CD4-positive, alpha-beta T cell treated with Interferon alpha-2 for 1 hour (primary cell): ENCODE data around the gene GAGE1.
"Not testable (repeated sequence)": the region's sequence is repeated elsewhere in the genome, so short reads cannot be mapped to it uniquely, and the experiment has no call there.

Experiments
- DNase-seq, 2 donors: peaks; one replicate each; pipeline ENCODE4 v3.0.0-alpha.2; 2020 to 2022

GAGE1 gene, protein sequence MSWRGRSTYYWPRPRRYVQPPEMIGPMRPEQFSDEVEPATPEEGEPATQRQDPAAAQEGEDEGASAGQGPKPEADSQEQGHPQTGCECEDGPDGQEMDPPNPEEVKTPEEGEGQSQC

GRCh38 chrX:49598720-49599119 lies at the start of gene GAGE1:
TSS of gene GAGE1 (plus strand) at chrX:49599020. CDS start at chrX:49600175, 1,155 bp downstream.
- not testable (repeated sequence) for DNase-seq

DNA sequence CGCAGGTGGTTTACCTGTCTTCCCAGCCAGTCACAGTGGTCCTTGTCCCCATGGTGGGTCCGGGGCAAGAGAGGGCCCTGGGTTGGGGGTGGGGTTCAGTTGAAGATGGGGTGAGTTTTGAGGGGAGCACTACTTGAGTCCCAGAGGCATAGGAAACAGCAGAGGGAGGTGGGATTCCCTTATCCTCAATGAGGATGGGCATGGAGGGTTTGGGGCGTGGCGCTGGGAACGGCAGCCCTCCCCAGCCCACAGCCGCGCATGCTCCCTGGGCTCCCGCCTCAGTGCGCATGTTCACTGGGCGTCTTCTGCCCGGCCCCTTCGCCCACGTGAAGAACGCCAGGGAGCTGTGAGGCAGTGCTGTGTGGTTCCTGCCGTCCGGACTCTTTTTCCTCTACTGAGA lies 47.8 kb upstream of the GAGE1 start, which contains the start of gene GAGE12E:
Gene GAGE12E (plus strand): TSS at position 301 of the 400 bp plus-strand sequence. CDS start 1,155 bp downstream, outside the sequence.
- DNase-seq: not testable (repeated sequence)

- DNase-seq: not testable (repeated sequence)
Observed at GRCh38 chrX:49560542-49560941, 38.3 kb upstream of the GAGE1 start, which contains the start of gene GAGE12F. TSS of gene GAGE12F (plus strand) at chrX:49560842. CDS start at chrX:49561997, 1,155 bp downstream.

- DNase-seq: peak in 1 of 2 donors; percentile 1
Observed at GRCh38 chrX:49568728-49569127, 30.1 kb upstream of the GAGE1 start.

DNA sequence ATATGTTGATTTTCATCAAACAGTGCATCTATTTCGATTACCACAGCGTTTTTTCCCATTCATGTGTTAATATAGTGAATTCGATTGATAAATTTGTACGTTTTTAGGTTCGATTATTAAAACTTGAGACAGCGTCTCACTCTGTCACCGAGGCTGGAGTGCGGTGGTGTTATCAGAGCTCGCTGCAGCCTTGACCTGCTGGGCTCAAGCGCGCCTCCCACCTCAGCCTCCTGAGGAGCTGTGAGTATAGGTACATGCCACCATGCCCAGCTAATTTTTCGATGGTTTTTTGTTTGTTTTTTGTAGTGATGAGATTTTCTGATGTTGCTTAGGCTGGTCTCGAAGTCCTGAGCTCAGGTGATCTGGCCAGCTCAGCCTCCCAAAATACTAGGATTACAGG lies 29.7 kb upstream of the GAGE1 start:
- DNase-seq: not testable (repeated sequence)

DNA sequence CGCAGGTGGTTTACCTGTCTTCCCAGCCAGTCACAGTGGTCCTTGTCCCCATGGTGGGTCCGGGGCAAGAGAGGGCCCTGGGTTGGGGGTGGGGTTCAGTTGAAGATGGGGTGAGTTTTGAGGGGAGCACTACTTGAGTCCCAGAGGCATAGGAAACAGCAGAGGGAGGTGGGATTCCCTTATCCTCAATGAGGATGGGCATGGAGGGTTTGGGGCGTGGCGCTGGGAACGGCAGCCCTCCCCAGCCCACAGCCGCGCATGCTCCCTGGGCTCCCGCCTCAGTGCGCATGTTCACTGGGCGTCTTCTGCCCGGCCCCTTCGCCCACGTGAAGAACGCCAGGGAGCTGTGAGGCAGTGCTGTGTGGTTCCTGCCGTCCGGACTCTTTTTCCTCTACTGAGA lies 28.7 kb upstream of the GAGE1 start, which contains the start of gene GAGE12G:
Gene GAGE12G (plus strand): TSS at position 301 of the 400 bp plus-strand sequence. CDS start 1,155 bp downstream, outside the sequence.
- not testable (repeated sequence) for DNase-seq

DNA sequence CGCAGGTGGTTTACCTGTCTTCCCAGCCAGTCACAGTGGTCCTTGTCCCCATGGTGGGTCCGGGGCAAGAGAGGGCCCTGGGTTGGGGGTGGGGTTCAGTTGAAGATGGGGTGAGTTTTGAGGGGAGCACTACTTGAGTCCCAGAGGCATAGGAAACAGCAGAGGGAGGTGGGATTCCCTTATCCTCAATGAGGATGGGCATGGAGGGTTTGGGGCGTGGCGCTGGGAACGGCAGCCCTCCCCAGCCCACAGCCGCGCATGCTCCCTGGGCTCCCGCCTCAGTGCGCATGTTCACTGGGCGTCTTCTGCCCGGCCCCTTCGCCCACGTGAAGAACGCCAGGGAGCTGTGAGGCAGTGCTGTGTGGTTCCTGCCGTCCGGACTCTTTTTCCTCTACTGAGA lies 19.2 kb upstream of the GAGE1 start, which contains the start of gene GAGE12H:
Gene GAGE12H (plus strand): TSS at position 301 of the 400 bp plus-strand sequence. CDS start 1,155 bp downstream, outside the sequence.
- not testable (repeated sequence) for DNase-seq

DNA sequence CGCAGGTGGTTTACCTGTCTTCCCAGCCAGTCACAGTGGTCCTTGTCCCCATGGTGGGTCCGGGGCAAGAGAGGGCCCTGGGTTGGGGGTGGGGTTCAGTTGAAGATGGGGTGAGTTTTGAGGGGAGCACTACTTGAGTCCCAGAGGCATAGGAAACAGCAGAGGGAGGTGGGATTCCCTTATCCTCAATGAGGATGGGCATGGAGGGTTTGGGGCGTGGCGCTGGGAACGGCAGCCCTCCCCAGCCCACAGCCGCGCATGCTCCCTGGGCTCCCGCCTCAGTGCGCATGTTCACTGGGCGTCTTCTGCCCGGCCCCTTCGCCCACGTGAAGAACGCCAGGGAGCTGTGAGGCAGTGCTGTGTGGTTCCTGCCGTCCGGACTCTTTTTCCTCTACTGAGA lies 9.6 kb upstream of the GAGE1 start, which contains the start of gene GAGE2A:
Gene GAGE2A (plus strand): TSS at position 301 of the 400 bp plus-strand sequence. CDS start 1,155 bp downstream, outside the sequence.
- DNase-seq: not testable (repeated sequence)

DNA sequence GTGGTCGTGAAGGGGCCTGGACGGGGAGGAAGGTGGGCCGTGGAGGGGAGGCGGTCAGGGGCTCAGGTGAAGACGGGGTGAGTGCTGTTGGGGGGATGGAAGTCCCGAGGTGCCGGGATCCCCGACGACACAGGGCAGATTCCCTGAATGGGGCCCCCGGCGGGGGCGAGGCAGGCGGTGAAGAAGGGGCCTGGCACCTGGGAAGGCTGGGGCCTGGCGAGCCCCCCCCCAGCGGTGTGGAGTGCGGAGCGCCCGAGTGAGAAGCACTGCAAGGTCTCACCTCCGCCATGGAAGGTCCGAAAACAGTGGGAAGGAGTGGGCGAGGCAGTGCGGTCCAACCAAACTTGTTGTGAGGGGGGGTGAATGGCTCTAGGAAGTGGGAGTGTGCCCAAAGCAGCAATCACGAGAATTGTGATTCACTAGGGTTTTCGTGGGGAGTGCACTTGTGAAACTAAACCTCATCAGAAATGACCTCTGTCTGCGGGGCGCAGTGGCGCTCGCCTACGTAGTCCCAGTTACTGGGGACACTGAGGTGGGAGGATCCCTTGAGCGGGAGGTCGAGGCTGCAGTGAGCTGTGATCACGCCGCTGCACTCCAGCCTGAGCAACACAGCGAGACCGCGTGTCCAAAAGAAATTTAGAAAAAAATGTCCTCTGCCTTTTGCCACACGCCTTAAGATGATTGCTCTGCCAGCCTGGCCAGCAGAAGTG lies 8.9 kb upstream of the GAGE1 start:
- DNase-seq: not testable (repeated sequence)

DNA sequence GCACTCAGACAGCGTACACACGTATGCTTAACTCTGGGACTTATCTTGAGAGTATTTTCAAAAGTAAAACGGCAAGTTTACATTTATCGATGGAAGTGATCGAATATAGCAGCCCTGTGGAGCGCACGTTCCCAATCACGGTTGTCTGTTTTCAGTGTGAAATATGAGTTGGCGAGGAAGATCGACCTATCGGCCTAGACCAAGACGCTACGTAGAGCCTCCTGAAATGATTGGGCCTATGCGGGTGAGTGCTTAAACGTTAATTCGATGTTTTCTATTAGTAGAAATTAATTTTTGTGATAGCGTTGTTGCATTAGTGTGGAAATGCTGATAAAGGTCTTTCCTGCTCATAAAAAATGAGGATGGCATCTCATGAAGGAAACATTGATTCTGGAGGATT lies 8.3 kb upstream of the GAGE1 start:
- not testable (repeated sequence) for DNase-seq

DNA sequence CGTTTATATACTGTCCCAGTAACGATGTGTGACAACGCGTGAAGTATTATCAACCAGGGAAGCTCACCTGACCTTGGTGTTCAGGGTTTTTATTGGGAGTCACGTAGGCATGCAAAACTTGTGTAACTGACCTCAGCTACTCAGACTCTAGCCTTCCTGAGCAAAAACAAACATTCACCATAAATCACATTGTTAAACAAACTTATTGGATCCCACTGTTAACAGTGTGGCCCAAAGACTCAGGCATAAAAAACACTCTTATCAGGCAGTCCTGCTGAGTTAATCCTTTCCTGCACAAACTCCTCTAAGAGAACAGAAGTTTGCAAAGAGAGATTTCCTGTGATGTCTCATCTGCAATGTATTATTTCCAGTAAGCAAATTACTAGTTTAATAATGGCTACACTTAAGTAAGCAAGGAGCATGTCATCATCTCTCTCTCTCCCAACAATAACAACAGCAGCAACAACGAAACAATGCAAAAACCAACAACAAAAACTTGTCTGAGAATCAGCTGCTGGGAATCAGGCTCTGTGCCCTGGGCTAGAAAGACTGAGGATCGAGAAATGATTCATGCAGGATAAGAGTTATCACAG lies 12.0 kb downstream of the GAGE1 start:
- no peak for DNase-seq

DNA sequence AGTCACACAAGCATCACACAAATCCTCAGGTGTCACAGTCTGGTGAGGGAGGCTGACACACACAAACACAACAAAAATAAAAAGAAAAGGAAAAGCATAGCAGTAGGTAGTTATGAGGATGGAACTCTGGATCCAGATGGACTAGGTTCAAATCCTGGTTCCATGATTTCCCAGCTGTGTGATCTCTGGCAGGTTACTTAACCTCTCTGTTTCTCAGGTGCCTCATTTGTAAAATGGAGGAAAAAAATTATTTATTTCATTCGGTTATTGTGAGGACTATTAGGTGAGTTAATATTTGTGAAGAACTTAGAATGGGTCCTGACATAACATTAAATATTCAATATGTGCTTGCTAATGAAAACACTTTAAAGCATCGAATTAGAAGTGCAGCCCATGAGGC lies 19.8 kb downstream of the GAGE1 start:
- DNase-seq: no peak

GRCh38 chrX:49627086-49627777 lies 28.4 kb downstream of the GAGE1 start:
- DNase-seq: peak; percentile 19 to 22

DNA sequence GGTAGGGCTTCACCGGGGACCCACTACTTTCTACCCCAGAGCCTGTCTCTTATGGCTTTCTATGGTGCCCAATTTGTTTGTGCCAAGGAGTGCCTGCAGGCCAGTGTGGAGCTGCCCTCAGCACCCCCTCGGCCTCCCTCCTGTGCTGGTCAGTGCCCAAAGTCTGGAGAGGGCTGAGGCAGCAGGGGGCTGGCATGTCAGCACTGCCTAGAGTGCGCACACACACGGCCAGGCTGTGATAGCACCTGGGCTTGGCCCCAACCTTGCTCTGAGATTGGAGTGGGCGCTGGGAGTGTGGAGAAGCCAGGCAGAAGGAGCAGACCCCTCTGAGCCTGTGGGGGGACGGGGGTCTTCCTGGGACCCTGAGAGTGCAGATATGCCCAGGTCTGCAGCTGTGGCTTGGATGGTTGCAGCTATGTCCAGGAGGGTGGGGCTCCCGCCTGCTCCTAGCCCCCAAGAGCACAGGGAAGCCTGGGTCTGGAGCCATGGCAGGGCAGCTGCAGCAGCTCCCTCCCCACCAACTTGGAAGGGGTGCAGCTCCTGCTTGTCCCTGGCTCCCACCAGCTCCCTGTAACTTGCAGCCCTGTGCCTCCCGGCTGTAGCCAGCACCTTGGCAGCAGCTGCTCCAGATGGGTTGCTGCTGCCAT lies 46.3 kb downstream of the GAGE1 start:
- DNase-seq: no peak

GRCh38 chrX:49656533-49656932 lies 57.7 kb downstream of the GAGE1 start:
- DNase-seq: no peak
